ENCODE measurements around the gene KLHDC7B. TPM values are rescaled to one million over a fixed set of nuclear protein-coding genes. Genes with fewer than 3 reads are reported as not detected.

KLHDC7B gene
- total RNA-seq, 1 experiment from 2014 or later = 1.8 TPM

GRCh38 chr22:50582493-50583293 is 37.0 kb downstream of the KLHDC7B start, which contains the start of gene CHKB:
CHKB (minus strand) TSS chr22:50582849; CDS start chr22:50582781, 68 bp downstream.
- ATAC-seq = peak; percentile 95
- in situ Hi-C loops (cut with HindIII; ENCODE audit: low pct_unique_long_range_greater_than_20kb, low sequenced_read_pairs) (no loop called here), intact Hi-C loops (cut with micrococcal nuclease; ENCODE audit: unreplicated experiment) (no loop called here)
- BruUV-seq (replicated peaks) = no TSS peak
- Histone ChIP-seq H3K9me3 (ENCODE audit: control insufficient read depth, insufficient read depth, low read depth, low read length) (no peaks in the 10 kb centered on the region), H3K4me3 (ENCODE audit: low read depth in 2 of 2, low read length in 2 of 2) (peak within 1 kb of the TSS; percentile 67 to 68), H3K27ac (ENCODE audit: low read length) (peak within 1 kb of the TSS; percentile 86), H3K36me3 (ENCODE audit: control insufficient read depth, insufficient read depth, low read length) (no peaks in the 10 kb centered on the region), H3K27me3 (ENCODE audit: control insufficient read depth, insufficient read depth, low read length) (no peaks in the 10 kb centered on the region), H3K4me1 (ENCODE audit: control insufficient read depth, insufficient read depth, low read length) (0 out of 2 replicates have a peak, but pooled peaks cover 2% of the 10 kb centered on the region)
- no peak for TF ChIP-seq CTCF (IDR thresholded peaks at IDR 0.05)
- peak; percentile 60; the same call in 1 of the 2 replicates for TF ChIP-seq POLR2AphosphoS5 (IDR thresholded peaks at IDR 0.05; ENCODE audit: low read depth, low read length)
- no peak for TF ChIP-seq SIN3A (IDR thresholded peaks at IDR 0.05; ENCODE audit: borderline replicate concordance, insufficient read depth, low read depth, low read length)
- no peak for TF ChIP-seq TCF7L2 (IDR thresholded peaks at IDR 0.05; ENCODE audit: low read depth, low read length)
- no peak; a peak in 1 of 4 replicates for TF ChIP-seq REST (IDR thresholded peaks at IDR 0.05; ENCODE audit: insufficient read depth in 1 of 2, low read depth in 2 of 2, low read length in 1 of 2)
- ChIA-PET CTCF (no interaction called here), POLR2A (no interaction called here)
- DNase-seq (ENCODE audit: low read depth, low spot score) = peak; percentile 68

- intact Hi-C loops (cut with micrococcal nuclease; ENCODE audit: unreplicated experiment) (no loop called here), in situ Hi-C loops (cut with HindIII; ENCODE audit: low pct_unique_long_range_greater_than_20kb, low sequenced_read_pairs) (no loop called here)
- no peak for DNase-seq (ENCODE audit: low read depth, low spot score)
- ChIA-PET POLR2A (no interaction called here), CTCF (no interaction called here)
- TF ChIP-seq SIN3A (IDR thresholded peaks at IDR 0.05; ENCODE audit: borderline replicate concordance, insufficient read depth, low read depth, low read length) = 0 out of 2 replicates have a peak, but pooled peaks have one; percentile 75
- TF ChIP-seq TCF7L2 (IDR thresholded peaks at IDR 0.05; ENCODE audit: low read depth, low read length) = no peak
- 0 out of 2 replicates have a peak, but pooled peaks cover 2% of the 10 kb centered on the region for H3K4me1 ChIP-seq (ENCODE audit: control insufficient read depth, insufficient read depth, low read length)
- H3K27me3 ChIP-seq (ENCODE audit: control insufficient read depth, insufficient read depth, low read length) = no peaks in the 10 kb centered on the region
- no peaks in the 10 kb centered on the region for H3K9me3 ChIP-seq (ENCODE audit: control insufficient read depth, insufficient read depth, low read depth, low read length)
- no peaks in the 10 kb centered on the region for H3K36me3 ChIP-seq (ENCODE audit: control insufficient read depth, insufficient read depth, low read length)
- peak overlapping the region; percentile 83 for H3K27ac ChIP-seq (ENCODE audit: low read length)
- ATAC-seq = peak; percentile 59
- no TSS peak for BruUV-seq (replicated peaks)
- H3K4me3 ChIP-seq (ENCODE audit: low read depth in 2 of 2, low read length in 2 of 2) = peak overlapping the region; percentile 67 to 68
These were observed 37.7 kb downstream of the KLHDC7B start for GRCh38 chr22:50583294-50583861.

Data from Panc1 (cell line).